A673 (cell line): ENCODE measurements around the gene PAEP. TPM values are rescaled to one million over a fixed set of nuclear protein-coding genes. Genes with fewer than 3 reads are reported as not detected.
"Not testable (repeated sequence)": the region's sequence is repeated elsewhere in the genome, so short reads cannot be mapped to it uniquely, and the experiment has no call there.

Experiments
- BruUV-seq: library from RNA; stranded (reverse); fragments of 400-500 nt; replicated peaks from 2 replicates; lab custom pipeline; 2021; lab: Mats Ljungman, UMichigan
- CTCF ChIA-PET: fragments of 300-600 bp; sonication (Branson Sonifier 250); formaldehyde crosslinking; loops from one replicate; lab custom pipeline; 2022; ENCODE audit warnings: antibody characterized with exemption; lab: Charles Lee
- POLR2A ChIA-PET: fragments of 300-600 bp; sonication (Branson Sonifier 250); formaldehyde crosslinking; loops from one replicate; lab custom pipeline; 2022; ENCODE audit warnings: antibody characterized with exemption; ENCODE audit not compliant: low non-redundant PET; lab: Charles Lee
- DNase-seq: peaks from one replicate; pipeline ENCODE4 v3.0.0-alpha.2; 2015; ENCODE audit warnings: low spot score
- H3K27ac ChIP-seq: fragments of 200-600 bp; sonication (generic); 2 replicates; pipeline ENCODE4 v1.5.1; 2016; ENCODE audit warnings: mixed run types, low read depth, mild to moderate bottlenecking, mixed read lengths, antibody characterized with exemption, low read length; ENCODE audit not compliant: poor library complexity, severe bottlenecking
- H3K27me3 ChIP-seq: fragments of 200-600 bp; sonication (generic); replicated peaks from 2 replicates; pipeline ENCODE4 v1.6.1; 2017; ENCODE audit warnings: mixed run types, low read depth, mild to moderate bottlenecking, mixed read lengths, antibody characterized with exemption, low read length; ENCODE audit not compliant: insufficient read depth, poor library complexity
- H3K36me3 ChIP-seq: fragments of 200-600 bp; sonication (generic); 2 replicates; pipeline ENCODE4 v1.6.1; 2016; ENCODE audit warnings: mixed run types, mild to moderate bottlenecking, mixed read lengths, antibody characterized with exemption, low read length; ENCODE audit not compliant: insufficient read depth, poor library complexity, severe bottlenecking
- H3K4me1 ChIP-seq: fragments of 200-600 bp; sonication (generic); 2 replicates; pipeline ENCODE4 v1.6.1; 2017; ENCODE audit warnings: mixed run types, mild to moderate bottlenecking, mixed read lengths, antibody characterized with exemption, low read length; ENCODE audit not compliant: insufficient read depth, poor library complexity, severe bottlenecking
- H3K4me3 ChIP-seq: fragments of 200-600 bp; sonication (generic); 2 replicates; pipeline ENCODE4 v1.5.1; 2016; ENCODE audit warnings: low read depth, mixed run types, mild to moderate bottlenecking, mixed read lengths, low read length; ENCODE audit not compliant: poor library complexity, severe bottlenecking
- H3K9me3 ChIP-seq: fragments of 200-600 bp; sonication (generic); 2 replicates; pipeline ENCODE4 v1.6.1; 2016; ENCODE audit warnings: mixed run types, low read depth, mild to moderate bottlenecking, mixed read lengths, antibody characterized with exemption, low read length; ENCODE audit not compliant: poor library complexity, severe bottlenecking
- EZH2 ChIP-seq: fragments of 200-600 bp; sonication (generic); IDR thresholded peaks from 2 replicates; pipeline ENCODE4 v1.6.1; 2017; ENCODE audit warnings: borderline replicate concordance, low read depth, mild to moderate bottlenecking, mixed read lengths, antibody characterized with exemption, low read length; ENCODE audit not compliant: poor library complexity, severe bottlenecking
- intact Hi-C: fragments of 100-400 bp; cut with micrococcal nuclease; formaldehyde crosslinking; loops from one replicate; pipeline ENCODE4 v1.10.0; 2022; ENCODE audit not compliant: unreplicated experiment
- total RNA-seq: library from RNA; stranded (reverse); gene quantifications from 2 replicates; pipeline ENCODE4 v1.2.3, GENCODE V29; 2021
- TF ChIP-seq, protein P1 (sequence below): fragments of 300-800, 200-600 bp; sonication (generic); conservative IDR thresholded peaks from 2 replicates; pipeline ENCODE4 v1.5.1; 2017; ENCODE audit warnings: low read depth, mild to moderate bottlenecking, antibody characterized with exemption, low read length, moderate library complexity, mixed read lengths

The PAEP gene
- total RNA-seq, 1 experiment from 2014 or later: not detected

DNA sequence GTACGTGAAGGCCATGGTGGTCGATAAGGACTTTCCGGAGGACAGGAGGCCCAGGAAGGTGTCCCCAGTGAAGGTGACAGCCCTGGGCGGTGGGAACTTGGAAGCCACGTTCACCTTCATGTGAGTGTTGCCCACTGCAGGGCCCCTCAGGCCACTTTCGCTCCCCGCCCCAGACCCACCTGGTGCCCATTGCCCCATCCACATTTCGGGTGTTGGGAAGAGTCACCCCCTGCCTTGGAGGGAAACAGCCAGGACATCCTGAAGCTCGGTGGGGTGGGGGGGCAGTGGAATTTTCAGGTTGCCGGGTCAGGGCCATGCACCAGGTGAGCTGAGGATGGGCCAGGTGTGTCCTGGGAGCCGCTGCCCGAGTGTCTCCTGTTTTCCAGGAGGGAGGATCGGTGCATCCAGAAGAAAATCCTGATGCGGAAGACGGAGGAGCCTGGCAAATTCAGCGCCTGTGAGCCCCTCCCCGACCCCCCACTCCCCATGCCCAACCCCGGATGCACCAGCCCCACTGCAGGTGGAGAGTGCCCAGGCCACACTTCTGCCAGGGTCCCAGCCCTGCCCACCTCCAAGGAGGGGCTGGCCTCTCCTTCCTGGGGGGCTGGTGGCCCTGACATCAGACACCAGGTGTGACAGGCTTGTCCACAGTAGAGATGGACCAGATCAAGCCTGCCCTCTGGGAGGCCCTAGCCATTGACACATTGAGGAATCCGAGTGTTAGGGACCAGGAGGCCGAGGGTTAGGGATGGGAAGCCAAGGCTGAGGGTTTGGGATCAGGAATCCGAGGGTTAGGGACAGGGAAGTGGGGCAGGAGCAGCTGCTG, 14.6 kb upstream of the PAEP start:
- POLR2A ChIA-PET, CTCF ChIA-PET, DNase-seq, H3K27ac ChIP-seq, H3K36me3 ChIP-seq, intact Hi-C loops, H3K4me1 ChIP-seq, H3K4me3 ChIP-seq, H3K9me3 ChIP-seq, BruUV-seq: not testable (repeated sequence)
- peaks cover 11% of the 10 kb centered on the region for H3K27me3 ChIP-seq

DNA sequence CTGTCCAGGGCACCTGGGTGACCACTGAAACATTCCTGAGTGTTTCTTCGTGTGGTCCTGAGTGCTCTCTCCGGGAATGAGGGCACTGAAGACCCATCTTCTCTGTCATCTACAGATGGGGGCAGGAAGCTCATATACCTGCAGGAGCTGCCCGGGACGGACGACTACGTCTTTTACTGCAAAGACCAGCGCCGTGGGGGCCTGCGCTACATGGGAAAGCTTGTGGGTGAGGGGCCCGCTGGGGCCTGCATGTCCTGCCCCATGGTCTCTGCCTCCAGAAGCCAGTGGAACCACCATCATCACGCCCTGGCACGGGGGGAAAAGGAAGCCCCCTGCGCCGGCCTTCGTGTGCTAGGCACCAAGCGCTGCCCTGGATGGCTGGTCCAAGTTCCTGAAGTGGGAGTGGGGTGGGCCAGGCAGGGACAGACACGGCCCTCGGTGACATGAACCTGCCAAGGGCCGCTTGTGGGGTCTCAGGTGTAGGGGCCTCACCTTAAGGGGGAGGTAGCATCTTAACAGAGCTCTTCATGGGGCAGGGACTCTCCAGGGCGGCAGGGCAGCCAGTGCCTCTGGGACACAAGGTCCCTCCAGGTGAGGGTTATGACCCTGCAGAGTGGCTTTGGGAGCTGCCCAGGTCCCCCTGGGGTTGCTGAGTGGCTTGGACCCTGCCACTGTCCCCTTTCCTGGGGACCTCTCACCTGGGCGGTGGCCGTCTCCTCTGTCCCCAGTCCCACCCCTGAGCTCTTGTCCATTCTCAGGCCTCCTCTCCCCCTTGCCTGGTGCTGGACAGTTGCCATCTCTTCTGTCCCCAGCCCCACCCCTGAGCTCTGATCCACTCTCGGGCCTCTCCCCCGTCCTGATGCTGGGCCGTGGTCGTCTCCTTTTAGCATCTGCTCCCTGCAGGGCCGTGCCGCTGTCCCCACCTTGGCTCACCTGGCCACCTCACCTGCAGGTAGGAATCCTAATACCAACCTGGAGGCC, 13.5 kb upstream of the PAEP start:
- ChIA-PET CTCF (no interaction called here), POLR2A (no interaction called here)
- no peak overlapping the region for H3K27ac ChIP-seq
- no TSS peak for BruUV-seq
- TF ChIP-seq EZH2: no peak
- intact Hi-C loops: no loop called here
- H3K27me3 ChIP-seq: peaks cover 2% of the 10 kb centered on the region
- DNase-seq: no peak
- H3K36me3 ChIP-seq: no peaks in the 10 kb centered on the region
- H3K4me1 ChIP-seq: no peaks in the 10 kb centered on the region
- H3K9me3 ChIP-seq: no peaks in the 10 kb centered on the region
- no peak overlapping the region for H3K4me3 ChIP-seq

GRCh38 chr9:135549478-135550343, 11.8 kb upstream of the PAEP start:
- BruUV-seq, H3K4me1 ChIP-seq, H3K27me3 ChIP-seq, DNase-seq, POLR2A ChIA-PET, H3K36me3 ChIP-seq, H3K27ac ChIP-seq, H3K4me3 ChIP-seq, intact Hi-C loops, H3K9me3 ChIP-seq, CTCF ChIA-PET: not testable (repeated sequence)

GRCh38 chr9:135550344-135550918, 11.1 kb upstream of the PAEP start:
- intact Hi-C loops: no loop called here
- Histone ChIP-seq H3K27ac (no peak overlapping the region), H3K9me3 (no peaks in the 10 kb centered on the region), H3K27me3 (no peaks in the 10 kb centered on the region), H3K36me3 (no peaks in the 10 kb centered on the region), H3K4me1 (no peaks in the 10 kb centered on the region), H3K4me3 (no peak overlapping the region)
- DNase-seq: no peak
- CTCF ChIA-PET: no interaction called here
- no TSS peak for BruUV-seq
- POLR2A ChIA-PET: no interaction called here
- TF ChIP-seq, protein P1, sequence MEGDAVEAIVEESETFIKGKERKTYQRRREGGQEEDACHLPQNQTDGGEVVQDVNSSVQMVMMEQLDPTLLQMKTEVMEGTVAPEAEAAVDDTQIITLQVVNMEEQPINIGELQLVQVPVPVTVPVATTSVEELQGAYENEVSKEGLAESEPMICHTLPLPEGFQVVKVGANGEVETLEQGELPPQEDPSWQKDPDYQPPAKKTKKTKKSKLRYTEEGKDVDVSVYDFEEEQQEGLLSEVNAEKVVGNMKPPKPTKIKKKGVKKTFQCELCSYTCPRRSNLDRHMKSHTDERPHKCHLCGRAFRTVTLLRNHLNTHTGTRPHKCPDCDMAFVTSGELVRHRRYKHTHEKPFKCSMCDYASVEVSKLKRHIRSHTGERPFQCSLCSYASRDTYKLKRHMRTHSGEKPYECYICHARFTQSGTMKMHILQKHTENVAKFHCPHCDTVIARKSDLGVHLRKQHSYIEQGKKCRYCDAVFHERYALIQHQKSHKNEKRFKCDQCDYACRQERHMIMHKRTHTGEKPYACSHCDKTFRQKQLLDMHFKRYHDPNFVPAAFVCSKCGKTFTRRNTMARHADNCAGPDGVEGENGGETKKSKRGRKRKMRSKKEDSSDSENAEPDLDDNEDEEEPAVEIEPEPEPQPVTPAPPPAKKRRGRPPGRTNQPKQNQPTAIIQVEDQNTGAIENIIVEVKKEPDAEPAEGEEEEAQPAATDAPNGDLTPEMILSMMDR: no peak
